ENCODE measurements around the gene MAPKAP1. TPM values are rescaled to one million over a fixed set of nuclear protein-coding genes. Genes with fewer than 3 reads are reported as not detected.
"Not testable (repeated sequence)": the region's sequence is repeated elsewhere in the genome, so short reads cannot be mapped to it uniquely, and the experiment has no call there.

Gene MAPKAP1
- total RNA-seq, 1 donor from 2014 or later, result 70.7 TPM

- Histone ChIP-seq H3K9me3 (no peaks in the 10 kb centered on the region), H3K27me3 (no peaks in the 10 kb centered on the region), H3K4me3 (no peak overlapping the region), H3K4me1 (peaks cover 14% of the 10 kb centered on the region), H3K36me3 (no peaks in the 10 kb centered on the region), H3K27ac (no peak overlapping the region)
- intact Hi-C loops (cut with DNase I), result loop anchor here (5.0 to 10.0 kb wide), 2 partner anchors 230 to 993 kb away; no protein-coding TSS in a partner anchor
- no peak for DNase-seq (ENCODE audit: extremely low spot score in 2 of 2)
- no peak for TF ChIP-seq POLR2AphosphoS5 (IDR thresholded peaks at IDR 0.05; ENCODE audit: insufficient read depth in 1 of 2, low read depth in 1 of 2)
- TF ChIP-seq CTCF (IDR thresholded peaks at IDR 0.05), result no peak
- TF ChIP-seq POLR2A (IDR thresholded peaks at IDR 0.05), result no peak
Measured at GRCh38 chr9:125404733-125405132, 302.3 kb downstream of the MAPKAP1 start.

- Histone ChIP-seq H3K27ac (no peak overlapping the region), H3K36me3 (no peaks in the 10 kb centered on the region), H3K4me1 (no peaks in the 10 kb centered on the region), H3K4me3 (no peak overlapping the region), H3K27me3 (no peaks in the 10 kb centered on the region), H3K9me3 (no peaks in the 10 kb centered on the region)
- TF ChIP-seq POLR2A (IDR thresholded peaks at IDR 0.05), result no peak
- TF ChIP-seq CTCF (IDR thresholded peaks at IDR 0.05), result no peak
- no peak for TF ChIP-seq POLR2AphosphoS5 (IDR thresholded peaks at IDR 0.05; ENCODE audit: insufficient read depth in 1 of 2, low read depth in 1 of 2)
- no peak for DNase-seq (ENCODE audit: extremely low spot score in 2 of 2)
- intact Hi-C loops (cut with DNase I), result loop anchor here (10.0 kb wide), 1 partner anchor 234 kb away; no protein-coding TSS in a partner anchor
Measured at GRCh38 chr9:125400725-125401716, 306.0 kb downstream of the MAPKAP1 start.

- not testable (repeated sequence) for H3K27ac ChIP-seq; H3K4me3 ChIP-seq; H3K9me3 ChIP-seq; H3K4me1 ChIP-seq; H3K36me3 ChIP-seq; DNase-seq (ENCODE audit: extremely low spot score in 2 of 2); H3K27me3 ChIP-seq
- intact Hi-C loops (cut with DNase I), result loop anchor here (10.0 kb wide), 1 partner anchor 235 kb away; no protein-coding TSS in a partner anchor
Measured at GRCh38 chr9:125400232-125400631, 306.8 kb downstream of the MAPKAP1 start.

DNA sequence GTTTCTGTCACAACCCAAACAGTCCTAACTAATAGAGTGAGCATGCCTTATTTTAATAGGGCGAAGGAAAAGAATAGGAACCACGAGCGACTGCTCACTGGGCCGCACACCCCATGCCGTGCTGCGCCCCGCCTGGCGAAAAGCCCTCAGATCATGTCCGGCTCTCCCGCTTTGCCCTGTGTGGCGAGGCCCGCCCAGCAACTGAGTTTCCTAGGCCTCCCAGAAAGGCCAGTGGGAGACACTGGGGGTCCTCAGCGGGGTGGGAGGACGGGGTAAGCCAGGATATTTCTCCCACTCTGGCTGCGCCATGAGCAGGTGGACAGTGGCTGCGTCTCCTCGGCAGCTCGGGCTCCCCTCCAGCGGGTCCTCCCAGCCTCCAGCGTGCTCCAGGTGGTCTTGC, 307.3 kb downstream of the MAPKAP1 start:
- no peaks in the 10 kb centered on the region for H3K36me3 ChIP-seq
- H3K4me3 ChIP-seq, result no peak overlapping the region
- intact Hi-C loops (cut with DNase I), result loop anchor here (10.0 kb wide), 1 partner anchor 235 kb away; no protein-coding TSS in a partner anchor
- no peaks in the 10 kb centered on the region for H3K9me3 ChIP-seq
- no peak for TF ChIP-seq POLR2AphosphoS5 (IDR thresholded peaks at IDR 0.05; ENCODE audit: insufficient read depth in 1 of 2, low read depth in 1 of 2)
- TF ChIP-seq CTCF (IDR thresholded peaks at IDR 0.05), result no peak
- no peak for TF ChIP-seq POLR2A (IDR thresholded peaks at IDR 0.05)
- DNase-seq (ENCODE audit: extremely low spot score in 2 of 2), result no peak
- H3K27ac ChIP-seq, result no peak overlapping the region
- H3K4me1 ChIP-seq, result no peaks in the 10 kb centered on the region
- no peaks in the 10 kb centered on the region for H3K27me3 ChIP-seq

DNA sequence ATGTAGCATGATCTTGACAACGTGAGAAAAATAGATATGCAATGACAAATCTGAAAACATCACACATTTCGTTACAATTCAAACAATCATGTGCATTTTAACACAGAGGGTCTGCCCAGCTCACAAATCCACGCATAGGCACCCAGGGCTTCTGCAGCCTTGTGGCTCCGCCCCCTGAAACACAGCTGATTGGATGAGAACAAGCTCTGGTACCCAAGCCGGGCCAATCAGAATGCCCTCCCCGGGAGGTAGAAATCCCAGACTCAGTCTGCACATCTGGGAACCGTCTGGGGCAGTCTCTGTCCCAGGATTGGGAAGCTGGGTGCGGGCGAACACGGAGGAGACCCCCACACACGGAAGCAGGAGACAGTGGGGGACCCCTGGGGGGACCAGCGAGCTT, 307.8 kb downstream of the MAPKAP1 start:
- Histone ChIP-seq H3K36me3 (no peaks in the 10 kb centered on the region), H3K27me3 (no peaks in the 10 kb centered on the region), H3K9me3 (no peaks in the 10 kb centered on the region), H3K4me3 (no peak overlapping the region), H3K4me1 (no peaks in the 10 kb centered on the region), H3K27ac (no peak overlapping the region)
- no peak for TF ChIP-seq POLR2A (IDR thresholded peaks at IDR 0.05)
- no peak for DNase-seq (ENCODE audit: extremely low spot score in 2 of 2)
- intact Hi-C loops (cut with DNase I), result no loop called here

GRCh38 chr9:125398243-125398642, 308.8 kb downstream of the MAPKAP1 start:
- H3K9me3 ChIP-seq, result no peaks in the 10 kb centered on the region
- DNase-seq (ENCODE audit: extremely low spot score in 2 of 2), result no peak

More at GRCh38 chr9:125398243-125398642, 308.8 kb downstream of the MAPKAP1 start:
- Histone ChIP-seq H3K36me3 (no peaks in the 10 kb centered on the region), H3K4me3 (no peak overlapping the region), H3K27me3 (no peaks in the 10 kb centered on the region), H3K4me1 (no peaks in the 10 kb centered on the region), H3K27ac (no peak overlapping the region)
- TF ChIP-seq POLR2AphosphoS5 (IDR thresholded peaks at IDR 0.05; ENCODE audit: insufficient read depth in 1 of 2, low read depth in 1 of 2), result no peak
- no peak for TF ChIP-seq POLR2A (IDR thresholded peaks at IDR 0.05)
- TF ChIP-seq CTCF (IDR thresholded peaks at IDR 0.05), result no peak
- intact Hi-C loops (cut with DNase I), result no loop called here

Measured in vagina (tissue), 2 donors.